Loucy (cell line): ENCODE results near the gene FBXL2.

Source experiments
- H2AFZ ChIP-seq: fragments of 200-600 bp; sonication (generic); 2 replicates; pipeline ENCODE4 v1.6.0; 2016; ENCODE audit warnings: antibody characterized with exemption, mild to moderate bottlenecking, low read length, moderate library complexity
- H3F3A ChIP-seq: fragments of 200-600 bp; 2 replicates; pipeline ENCODE4 v1.6.0; 2016; ENCODE audit warnings: antibody characterized with exemption, low read depth, mild to moderate bottlenecking
- H3K27me3 ChIP-seq: fragments of 200-600 bp; sonication (generic); 2 replicates; pipeline ENCODE4 v1.6.1; 2014; ENCODE audit warnings: low read length, mild to moderate bottlenecking; ENCODE audit not compliant: insufficient read depth, poor library complexity, severe bottlenecking
- H3K36me3 ChIP-seq: fragments of 200-600 bp; sonication (generic); 2 replicates; pipeline ENCODE4 v1.6.1; 2016; ENCODE audit warnings: low read length; ENCODE audit not compliant: insufficient read depth
- H3K4me1 ChIP-seq: fragments of 200-600 bp; sonication (generic); 2 replicates; pipeline ENCODE4 v1.5.1; 2014; ENCODE audit warnings: low read length, mild to moderate bottlenecking; ENCODE audit not compliant: insufficient read depth, poor library complexity, severe bottlenecking
- H3K4me2 ChIP-seq: fragments of 200-600 bp; sonication (generic); 2 replicates; pipeline ENCODE4 v1.6.0; 2014; ENCODE audit warnings: antibody characterized with exemption, low read length, low read depth, mild to moderate bottlenecking; ENCODE audit not compliant: poor library complexity, severe bottlenecking
- H3K4me3 ChIP-seq: fragments of 200-600 bp; sonication (generic); 2 replicates; pipeline ENCODE4 v1.5.1; 2014; ENCODE audit warnings: low read length, mild to moderate bottlenecking, mixed read lengths; ENCODE audit not compliant: poor library complexity, severe bottlenecking
- H3K79me2 ChIP-seq: fragments of 200-600 bp; sonication (generic); 2 replicates; pipeline ENCODE4 v1.6.1; 2014; ENCODE audit warnings: low read length; ENCODE audit not compliant: insufficient read depth
- H3K9ac ChIP-seq: fragments of 200-600 bp; sonication (generic); 2 replicates; pipeline ENCODE4 v1.6.0; 2014; ENCODE audit warnings: mild to moderate bottlenecking, low read depth, low read length, moderate library complexity; ENCODE audit not compliant: poor library complexity, severe bottlenecking
- H3K9me2 ChIP-seq: fragments of 200-600 bp; sonication (generic); replicated peaks from 2 replicates; pipeline ENCODE4 v1.6.1; 2016; ENCODE audit warnings: low read depth, low read length, mixed read lengths
- H3K9me3 ChIP-seq: fragments of 200-600 bp; sonication (generic); 2 replicates; pipeline ENCODE4 v1.6.1; 2014; ENCODE audit warnings: mild to moderate bottlenecking, antibody characterized with exemption, low read length, low read depth; ENCODE audit not compliant: insufficient read depth
- H4K20me1 ChIP-seq: fragments of 200-600 bp; sonication (generic); 2 replicates; pipeline ENCODE4 v1.6.0; 2014; ENCODE audit warnings: antibody characterized with exemption, low read length, mild to moderate bottlenecking; ENCODE audit not compliant: insufficient read depth, poor library complexity, severe bottlenecking
- CTCF ChIP-seq: fragments of 200-600 bp; sonication (generic); conservative IDR thresholded peaks from 2 replicates; pipeline ENCODE4 v1.5.1; 2014; ENCODE audit warnings: mild to moderate bottlenecking, antibody characterized with exemption, low read length
- EZH2phosphoT487 ChIP-seq: fragments of 200-600 bp; IDR thresholded peaks from 2 replicates; pipeline ENCODE4 v1.6.1; 2018; ENCODE audit warnings: antibody characterized with exemption, mild to moderate bottlenecking, moderate library complexity, borderline replicate concordance

The FBXL2 gene

GRCh38 chr3:33377489-33377888, 100.2 kb downstream of the FBXL2 start:
- H3K9me3 ChIP-seq = no peaks in the 10 kb centered on the region
- no peaks in the 10 kb centered on the region for H3F3A ChIP-seq
- no peaks in the 10 kb centered on the region for H3K9me2 ChIP-seq
- no peaks in the 10 kb centered on the region for H4K20me1 ChIP-seq
- no peaks in the 10 kb centered on the region for H3K27me3 ChIP-seq
- no peaks in the 10 kb centered on the region for H3K4me1 ChIP-seq
- no peaks in the 10 kb centered on the region for H3K79me2 ChIP-seq
- H3K4me2 ChIP-seq = no peak overlapping the region
- H3K36me3 ChIP-seq = no peaks in the 10 kb centered on the region
- no peak overlapping the region for H3K9ac ChIP-seq
- H2AFZ ChIP-seq = no peak overlapping the region
- TF ChIP-seq EZH2phosphoT487 (no peak), CTCF (no peak)
- no peak overlapping the region for H3K4me3 ChIP-seq

GRCh38 chr3:33377931-33378330, 100.7 kb downstream of the FBXL2 start:
- H3K9ac ChIP-seq = no peak overlapping the region
- TF ChIP-seq CTCF (no peak), EZH2phosphoT487 (no peak)
- no peak overlapping the region for H3K4me3 ChIP-seq
- H3K4me2 ChIP-seq = no peak overlapping the region
- no peaks in the 10 kb centered on the region for H3K79me2 ChIP-seq
- H3F3A ChIP-seq = no peaks in the 10 kb centered on the region
- H3K27me3 ChIP-seq = no peaks in the 10 kb centered on the region
- H3K36me3 ChIP-seq = no peaks in the 10 kb centered on the region
- H2AFZ ChIP-seq = no peak overlapping the region
- no peaks in the 10 kb centered on the region for H3K9me2 ChIP-seq
- no peaks in the 10 kb centered on the region for H3K9me3 ChIP-seq
- no peaks in the 10 kb centered on the region for H3K4me1 ChIP-seq
- H4K20me1 ChIP-seq = no peaks in the 10 kb centered on the region

GRCh38 chr3:33380653-33381052, 103.4 kb downstream of the FBXL2 start:
- no peaks in the 10 kb centered on the region for H3K27me3 ChIP-seq
- peaks cover 5% of the 10 kb centered on the region for H3K4me1 ChIP-seq
- no peak overlapping the region for H3K9ac ChIP-seq
- H3K36me3 ChIP-seq = no peaks in the 10 kb centered on the region
- no peaks in the 10 kb centered on the region for H3K79me2 ChIP-seq
- no peaks in the 10 kb centered on the region for H4K20me1 ChIP-seq
- H3K4me2 ChIP-seq = no peak overlapping the region
- H2AFZ ChIP-seq = no peak overlapping the region
- H3K9me3 ChIP-seq = no peaks in the 10 kb centered on the region
- H3K9me2 ChIP-seq = no peaks in the 10 kb centered on the region
- TF ChIP-seq CTCF (no peak), EZH2phosphoT487 (no peak)
- H3K4me3 ChIP-seq = no peak overlapping the region
- H3F3A ChIP-seq = no peaks in the 10 kb centered on the region
